Measurements from ENCODE around the gene FCRL1.

The FCRL1 gene

GRCh38 chr1:157834430-157834829 is 14.5 kb upstream of the FCRL1 start:
- no peaks in the 10 kb centered on the region for H3K9me3 ChIP-seq (ENCODE audit: control insufficient read depth in 2 of 2, low read length in 2 of 2)
- H3K9ac ChIP-seq (ENCODE audit: low read length in 2 of 2) = no peak overlapping the region
- no peaks in the 10 kb centered on the region for H3K36me3 ChIP-seq (ENCODE audit: control insufficient read depth in 2 of 2, insufficient read depth in 2 of 2, low read length in 2 of 2)
- H3K4me1 ChIP-seq (ENCODE audit: control insufficient read depth, insufficient read depth, low read length) = no peaks in the 10 kb centered on the region
- H3K27ac ChIP-seq (ENCODE audit: low read length) = no peak overlapping the region
- H3K27me3 ChIP-seq (ENCODE audit: control insufficient read depth in 1 of 2, insufficient read depth in 2 of 2, low read length in 2 of 2) = no peaks in the 10 kb centered on the region
- no peak overlapping the region for H3K4me3 ChIP-seq (ENCODE audit: low read length in 2 of 2)

- Histone ChIP-seq H3K4me3 (ENCODE audit: low read length in 2 of 2) (no peak overlapping the region), H3K27me3 (ENCODE audit: control insufficient read depth in 1 of 2, insufficient read depth in 2 of 2, low read length in 2 of 2) (no peaks in the 10 kb centered on the region), H3K4me1 (ENCODE audit: control insufficient read depth, insufficient read depth, low read length) (no peaks in the 10 kb centered on the region), H3K9ac (ENCODE audit: low read length in 2 of 2) (no peak overlapping the region), H3K36me3 (ENCODE audit: control insufficient read depth in 2 of 2, insufficient read depth in 2 of 2, low read length in 2 of 2) (no peaks in the 10 kb centered on the region), H3K27ac (ENCODE audit: low read length) (no peak overlapping the region), H3K9me3 (ENCODE audit: control insufficient read depth in 2 of 2, low read length in 2 of 2) (no peaks in the 10 kb centered on the region)
Observed at GRCh38 chr1:157833145-157833544, 13.2 kb upstream of the FCRL1 start.

- H3K36me3 ChIP-seq (ENCODE audit: control insufficient read depth in 2 of 2, insufficient read depth in 2 of 2, low read length in 2 of 2) = no peaks in the 10 kb centered on the region
- no peaks in the 10 kb centered on the region for H3K9me3 ChIP-seq (ENCODE audit: control insufficient read depth in 2 of 2, low read length in 2 of 2)
- H3K9ac ChIP-seq (ENCODE audit: low read length in 2 of 2) = no peak overlapping the region
- H3K27me3 ChIP-seq (ENCODE audit: control insufficient read depth in 1 of 2, insufficient read depth in 2 of 2, low read length in 2 of 2) = no peaks in the 10 kb centered on the region
- H3K4me1 ChIP-seq (ENCODE audit: control insufficient read depth, insufficient read depth, low read length) = no peaks in the 10 kb centered on the region
- H3K4me3 ChIP-seq (ENCODE audit: low read length in 2 of 2) = no peak overlapping the region
- no peak overlapping the region for H3K27ac ChIP-seq (ENCODE audit: low read length)
Observed at GRCh38 chr1:157831968-157832626, 12.2 kb upstream of the FCRL1 start.

- Histone ChIP-seq H3K4me1 (ENCODE audit: control insufficient read depth, insufficient read depth, low read length) (no peaks in the 10 kb centered on the region), H3K36me3 (ENCODE audit: control insufficient read depth in 2 of 2, insufficient read depth in 2 of 2, low read length in 2 of 2) (no peaks in the 10 kb centered on the region), H3K27me3 (ENCODE audit: control insufficient read depth in 1 of 2, insufficient read depth in 2 of 2, low read length in 2 of 2) (no peaks in the 10 kb centered on the region), H3K9ac (ENCODE audit: low read length in 2 of 2) (no peak overlapping the region), H3K9me3 (ENCODE audit: control insufficient read depth in 2 of 2, low read length in 2 of 2) (no peaks in the 10 kb centered on the region), H3K27ac (ENCODE audit: low read length) (no peak overlapping the region), H3K4me3 (ENCODE audit: low read length in 2 of 2) (no peak overlapping the region)
Observed at GRCh38 chr1:157830887-157831286, 11.0 kb upstream of the FCRL1 start.

GRCh38 chr1:157829711-157830110 is 9.8 kb upstream of the FCRL1 start:
- Histone ChIP-seq H3K27me3 (ENCODE audit: control insufficient read depth in 1 of 2, insufficient read depth in 2 of 2, low read length in 2 of 2) (no peaks in the 10 kb centered on the region), H3K4me3 (ENCODE audit: low read length in 2 of 2) (no peak overlapping the region), H3K9me3 (ENCODE audit: control insufficient read depth in 2 of 2, low read length in 2 of 2) (no peaks in the 10 kb centered on the region)

GRCh38 chr1:157829210-157829609 is 9.3 kb upstream of the FCRL1 start:
- H3K9ac ChIP-seq (ENCODE audit: low read length in 2 of 2) = no peak overlapping the region

More at GRCh38 chr1:157829711-157830110, 9.8 kb upstream of the FCRL1 start:
- no peaks in the 10 kb centered on the region for H3K4me1 ChIP-seq (ENCODE audit: control insufficient read depth, insufficient read depth, low read length)
- no peak overlapping the region for H3K27ac ChIP-seq (ENCODE audit: low read length)
- no peak overlapping the region for H3K9ac ChIP-seq (ENCODE audit: low read length in 2 of 2)
- no peaks in the 10 kb centered on the region for H3K36me3 ChIP-seq (ENCODE audit: control insufficient read depth in 2 of 2, insufficient read depth in 2 of 2, low read length in 2 of 2)

GRCh38 chr1:157820299-157820698 is 379 bp upstream of the FCRL1 start:
- Histone ChIP-seq H3K36me3 (ENCODE audit: control insufficient read depth in 2 of 2, insufficient read depth in 2 of 2, low read length in 2 of 2) (no peaks in the 10 kb centered on the region), H3K4me3 (ENCODE audit: low read length in 2 of 2) (no peak overlapping the region), H3K27ac (ENCODE audit: low read length) (no peak overlapping the region), H3K27me3 (ENCODE audit: control insufficient read depth in 1 of 2, insufficient read depth in 2 of 2, low read length in 2 of 2) (no peaks in the 10 kb centered on the region), H3K9ac (ENCODE audit: low read length in 2 of 2) (no peak overlapping the region), H3K4me1 (ENCODE audit: control insufficient read depth, insufficient read depth, low read length) (no peaks in the 10 kb centered on the region), H3K9me3 (ENCODE audit: control insufficient read depth in 2 of 2, low read length in 2 of 2) (no peaks in the 10 kb centered on the region)

More at GRCh38 chr1:157829210-157829609, 9.3 kb upstream of the FCRL1 start:
- no peaks in the 10 kb centered on the region for H3K4me1 ChIP-seq (ENCODE audit: control insufficient read depth, insufficient read depth, low read length)
- H3K9me3 ChIP-seq (ENCODE audit: control insufficient read depth in 2 of 2, low read length in 2 of 2) = no peaks in the 10 kb centered on the region
- H3K4me3 ChIP-seq (ENCODE audit: low read length in 2 of 2) = no peak overlapping the region
- H3K27ac ChIP-seq (ENCODE audit: low read length) = no peak overlapping the region
- H3K36me3 ChIP-seq (ENCODE audit: control insufficient read depth in 2 of 2, insufficient read depth in 2 of 2, low read length in 2 of 2) = no peaks in the 10 kb centered on the region
- no peaks in the 10 kb centered on the region for H3K27me3 ChIP-seq (ENCODE audit: control insufficient read depth in 1 of 2, insufficient read depth in 2 of 2, low read length in 2 of 2)

GRCh38 chr1:157819215-157819614 is 705 bp downstream of the FCRL1 start:
- no peak overlapping the region for H3K4me3 ChIP-seq (ENCODE audit: low read length in 2 of 2)
- no peak overlapping the region for H3K9ac ChIP-seq (ENCODE audit: low read length in 2 of 2)
- H3K27ac ChIP-seq (ENCODE audit: low read length) = no peak overlapping the region
- no peaks in the 10 kb centered on the region for H3K9me3 ChIP-seq (ENCODE audit: control insufficient read depth in 2 of 2, low read length in 2 of 2)
- no peaks in the 10 kb centered on the region for H3K36me3 ChIP-seq (ENCODE audit: control insufficient read depth in 2 of 2, insufficient read depth in 2 of 2, low read length in 2 of 2)
- H3K4me1 ChIP-seq (ENCODE audit: control insufficient read depth, insufficient read depth, low read length) = no peaks in the 10 kb centered on the region
- no peaks in the 10 kb centered on the region for H3K27me3 ChIP-seq (ENCODE audit: control insufficient read depth in 1 of 2, insufficient read depth in 2 of 2, low read length in 2 of 2)

- H3K9ac ChIP-seq (ENCODE audit: low read length in 2 of 2) = no peak overlapping the region
- H3K27ac ChIP-seq (ENCODE audit: low read length) = no peak overlapping the region
- H3K36me3 ChIP-seq (ENCODE audit: control insufficient read depth in 2 of 2, insufficient read depth in 2 of 2, low read length in 2 of 2) = no peaks in the 10 kb centered on the region
- no peak overlapping the region for H3K4me3 ChIP-seq (ENCODE audit: low read length in 2 of 2)
- H3K4me1 ChIP-seq (ENCODE audit: control insufficient read depth, insufficient read depth, low read length) = no peaks in the 10 kb centered on the region
- H3K9me3 ChIP-seq (ENCODE audit: control insufficient read depth in 2 of 2, low read length in 2 of 2) = peaks cover 3 to 12% of the 10 kb centered on the region in 2 donors
- H3K27me3 ChIP-seq (ENCODE audit: control insufficient read depth in 1 of 2, insufficient read depth in 2 of 2, low read length in 2 of 2) = no peaks in the 10 kb centered on the region
Observed at GRCh38 chr1:157813269-157813668, 6.7 kb downstream of the FCRL1 start.

- H3K9me3 ChIP-seq (ENCODE audit: control insufficient read depth in 2 of 2, low read length in 2 of 2) = no peaks in the 10 kb centered on the region
- no peak overlapping the region for H3K27ac ChIP-seq (ENCODE audit: low read length)
- no peak overlapping the region for H3K9ac ChIP-seq (ENCODE audit: low read length in 2 of 2)
- no peak overlapping the region for H3K4me3 ChIP-seq (ENCODE audit: low read length in 2 of 2)
- H3K4me1 ChIP-seq (ENCODE audit: control insufficient read depth, insufficient read depth, low read length) = no peaks in the 10 kb centered on the region
- H3K27me3 ChIP-seq (ENCODE audit: control insufficient read depth in 1 of 2, insufficient read depth in 2 of 2, low read length in 2 of 2) = no peaks in the 10 kb centered on the region
- H3K36me3 ChIP-seq (ENCODE audit: control insufficient read depth in 2 of 2, insufficient read depth in 2 of 2, low read length in 2 of 2) = no peaks in the 10 kb centered on the region
Observed at GRCh38 chr1:157806431-157807149, 13.3 kb downstream of the FCRL1 start.

- Histone ChIP-seq H3K4me1 (ENCODE audit: control insufficient read depth, insufficient read depth, low read length) (no peaks in the 10 kb centered on the region), H3K27ac (ENCODE audit: low read length) (no peak overlapping the region), H3K4me3 (ENCODE audit: low read length in 2 of 2) (no peak overlapping the region), H3K9me3 (ENCODE audit: control insufficient read depth in 2 of 2, low read length in 2 of 2) (no peaks in the 10 kb centered on the region), H3K36me3 (ENCODE audit: control insufficient read depth in 2 of 2, insufficient read depth in 2 of 2, low read length in 2 of 2) (no peaks in the 10 kb centered on the region), H3K9ac (ENCODE audit: low read length in 2 of 2) (no peak overlapping the region), H3K27me3 (ENCODE audit: control insufficient read depth in 1 of 2, insufficient read depth in 2 of 2, low read length in 2 of 2) (no peaks in the 10 kb centered on the region)
Observed at GRCh38 chr1:157803851-157804250, 16.1 kb downstream of the FCRL1 start.
